GM12878 (cell line): ENCODE results near the gene MGLL. TPM values are rescaled to one million over a fixed set of nuclear protein-coding genes. Genes with fewer than 3 reads are reported as not detected.
A peak's percentile ranks its signal among the peaks of the same experiment; 100 is the strongest.

Source experiments
- ATAC-seq: fragments of 200-7000 bp; cut with Tn5 transposase; 3 replicates; pipeline ENCODE4 v1.9.1; 2020; ENCODE audit warnings: mild to moderate bottlenecking, moderate library complexity
- BruUV-seq: library from RNA; stranded (reverse); fragments of 400-500 nt; replicated peaks from 2 replicates; lab custom pipeline; 2021; lab: Mats Ljungman, UMichigan
- CTCF ChIA-PET: fragments of 300-600 bp; sonication (Branson Sonifier 250); formaldehyde crosslinking; extraction: SDS; loops from one replicate; lab custom pipeline; 2021; ENCODE audit warnings: inconsistent platforms; lab: Yijun Ruan, JAX
- POLR2A ChIA-PET: fragments of 350-600 bp; formaldehyde crosslinking; extraction: SDS; loops from one replicate; lab custom pipeline; 2021; ENCODE audit warnings: inconsistent platforms; lab: Charles Lee
- RAD21 ChIA-PET: fragments of 300-600 bp; sonication (Branson Sonifier 250); formaldehyde crosslinking; loops from one replicate; lab custom pipeline; 2023; ENCODE audit warnings: antibody characterized with exemption; ENCODE audit not compliant: unreplicated experiment; lab: Charles Lee
- SMC1A ChIA-PET: fragments of 300-600 bp; sonication (Branson Sonifier 250); formaldehyde crosslinking; loops from one replicate; lab custom pipeline; 2023; ENCODE audit not compliant: unreplicated experiment, uncharacterized antibody; lab: Charles Lee
- DNase-seq: peaks from one replicate; pipeline ENCODE4 v3.0.0-alpha.2; 2011; ENCODE audit warnings: low read depth, low spot score
- FAIRE-seq: peaks from 3 replicates; lab custom pipeline; 2011; peaks lifted over from hg19 to GRCh38; lab: Jason Lieb, UNC
- H2AFZ ChIP-seq: 2 replicates; pipeline ENCODE4 v1.6.0; 2011; ENCODE audit warnings: low read depth, low read length, control low read depth; ENCODE audit not compliant: control insufficient read depth
- H3K27ac ChIP-seq: 2 replicates; pipeline ENCODE4 v1.5.1; 2011; ENCODE audit warnings: control low read depth; ENCODE audit not compliant: control insufficient read depth, insufficient read depth
- H3K27me3 ChIP-seq, 2 experiments: replicated peaks in 1 of 2; 2 replicates each; pipeline versions ENCODE4 v1.6.0 to v1.6.1; 2011; ENCODE audit warnings: low read length in 1 of 2; ENCODE audit not compliant: control insufficient read depth in 2 of 2, insufficient read depth in 2 of 2
- H3K36me3 ChIP-seq, 2 experiments: 2 replicates each; pipeline ENCODE4 v1.5.1; 2011; ENCODE audit warnings: low read length in 1 of 2; ENCODE audit not compliant: control insufficient read depth in 2 of 2, insufficient read depth in 2 of 2
- H3K4me1 ChIP-seq: 2 replicates; pipeline ENCODE4 v1.6.1; 2011; ENCODE audit warnings: mild to moderate bottlenecking, low read length, moderate library complexity, mixed read lengths; ENCODE audit not compliant: control insufficient read depth, insufficient read depth
- H3K4me2 ChIP-seq: 2 replicates; pipeline ENCODE4 v1.6.0; 2011; ENCODE audit warnings: control low read depth; ENCODE audit not compliant: control insufficient read depth, insufficient read depth
- H3K4me3 ChIP-seq: fragments of 200-600 bp; sonication (generic); 2 replicates; pipeline ENCODE4 v1.5.1; 2016
- H3K79me2 ChIP-seq: 2 replicates; pipeline ENCODE4 v1.6.0; 2011; ENCODE audit warnings: low read length; ENCODE audit not compliant: control insufficient read depth, insufficient read depth
- H3K9ac ChIP-seq: 2 replicates; pipeline ENCODE4 v1.8.0; 2011; ENCODE audit warnings: low read length, control low read depth, mixed read lengths; ENCODE audit not compliant: control insufficient read depth, insufficient read depth
- H3K9me3 ChIP-seq: replicated peaks from 3 replicates; pipeline ENCODE4 v1.5.1; 2011; ENCODE audit warnings: mild to moderate bottlenecking, low read length; ENCODE audit not compliant: control insufficient read depth, insufficient read depth
- H4K20me1 ChIP-seq: 2 replicates; pipeline ENCODE4 v1.6.0; 2011; ENCODE audit not compliant: control insufficient read depth, insufficient read depth
- CBX5 ChIP-seq: sonication (generic); IDR thresholded peaks from 2 replicates; pipeline ENCODE4 v1.6.1; 2016; ENCODE audit warnings: low read depth, moderate library complexity, mild to moderate bottlenecking, inconsistent platforms
- CREB1 ChIP-seq: IDR thresholded peaks from 2 replicates; pipeline ENCODE4 v1.6.1; 2012; ENCODE audit warnings: low read depth, mild to moderate bottlenecking, inconsistent platforms
- FOS ChIP-seq: IDR thresholded peaks from 3 replicates; pipeline ENCODE4 v1.6.1; 2011; ENCODE audit warnings: borderline replicate concordance; ENCODE audit not compliant: insufficient read length; ENCODE audit errors: extremely low read depth
- FOXK2 ChIP-seq: fragments of 450-650 bp; IDR thresholded peaks from 2 replicates; pipeline ENCODE4 v1.6.1; 2017; ENCODE audit warnings: mild to moderate bottlenecking, moderate library complexity
- KLF5 ChIP-seq: fragments of 450-650 bp; IDR thresholded peaks from 2 replicates; pipeline ENCODE4 v1.6.1; 2014; ENCODE audit warnings: mild to moderate bottlenecking; ENCODE audit not compliant: partially characterized antibody
- MYC ChIP-seq: IDR thresholded peaks from 2 replicates; pipeline ENCODE4 v1.6.1; 2011; ENCODE audit warnings: mild to moderate bottlenecking, low read length, moderate library complexity, inconsistent platforms; ENCODE audit not compliant: insufficient read depth, insufficient replicate concordance, insufficient read length, severe bottlenecking
- NFIC ChIP-seq: IDR thresholded peaks from 2 replicates; pipeline ENCODE4 v1.6.1; 2012; ENCODE audit warnings: low read depth, mild to moderate bottlenecking, inconsistent platforms, low read length, moderate library complexity
- NRF1 ChIP-seq: conservative IDR thresholded peaks from 2 replicates; pipeline ENCODE4 v1.6.1; 2011; ENCODE audit warnings: mild to moderate bottlenecking, low read depth, low read length, improper control_type of control experiment
- PML ChIP-seq: IDR thresholded peaks from 2 replicates; pipeline ENCODE4 v1.6.1; 2012; ENCODE audit warnings: low read length, inconsistent platforms
- RELA ChIP-seq: fragments of 450-650 bp; IDR thresholded peaks from 2 replicates; pipeline ENCODE4 v1.8.0; 2014; ENCODE audit warnings: borderline replicate concordance; ENCODE audit not compliant: partially characterized antibody
- RFX5 ChIP-seq: IDR thresholded peaks from 2 replicates; pipeline ENCODE4 v1.6.1; 2011; ENCODE audit warnings: low read depth, low read length, improper control_type of control experiment
- SMC3 ChIP-seq: IDR thresholded peaks from 2 replicates; pipeline ENCODE4 v1.6.1; 2011; ENCODE audit warnings: low read length, improper control_type of control experiment, borderline replicate concordance
- TCF3 ChIP-seq: IDR thresholded peaks from 2 replicates; pipeline ENCODE4 v1.6.1; 2012; ENCODE audit warnings: low read depth, mild to moderate bottlenecking, low read length, borderline replicate concordance; ENCODE audit not compliant: insufficient read depth
- ZNF592 ChIP-seq: fragments of 450-650 bp; IDR thresholded peaks from 2 replicates; pipeline ENCODE4 v1.6.1; 2017; ENCODE audit warnings: mild to moderate bottlenecking, moderate library complexity
- ZSCAN29 ChIP-seq: fragments of 450-650 bp; IDR thresholded peaks from 2 replicates; pipeline ENCODE4 v1.6.1; 2017; ENCODE audit warnings: mild to moderate bottlenecking, moderate library complexity
- WGBS: methylation state at CpG from one replicate; pipeline ENCODE4 v1.1.6; 2016; ENCODE audit warnings: low lambda C conversion rate; ENCODE audit not compliant: insufficient replicate concordance, insufficient coverage; ENCODE audit errors: missing lambda C conversion rate; 5-methylcytosine and 5-hydroxymethylcytosine counted together
- in situ Hi-C: fragments of 300-500 bp; cut with MboI; formaldehyde crosslinking; loops from 9 replicates; pipeline ENCODE4 v1.14.3; 2018; ENCODE audit warnings: mixed read lengths
- intact Hi-C: fragments of 100-400 bp; cut with micrococcal nuclease; formaldehyde crosslinking; loops from one replicate; pipeline ENCODE4 v1.14.2; 2022; ENCODE audit not compliant: unreplicated experiment
- polyA plus RNA-seq, 11 experiments: library from polyadenylated mRNA; depleted of rRNA in 4 of 11; unstranded in 6 of 11; stranded (reverse) in 5 of 11; fragments of >200 nt; fragmentation: Nextera tagmentation in 4 of 11; fragmentation: Illumina TruSeq in 1 of 11; extraction: Ambion mirVana in 4 of 11; extraction: Trizol in 1 of 11; gene quantifications; 1 replicate in 1 of 11; 2 replicates in 10 of 11; pipeline versions ENCODE4 v1.2.1 to v1.2.3, GENCODE V29; 2011 to 2016; ENCODE audit warnings: inconsistent platforms in 2 of 11, missing spikeins in 2 of 11, low read depth in 1 of 11
- total RNA-seq, 4 experiments: library from RNA; depleted of rRNA in 3 of 4; stranded (reverse); fragments of >200 nt in 3 of 4; fragmentation: Illumina TruSeq in 1 of 4; extraction: Trizol in 1 of 4; gene quantifications; 2 replicates each; pipeline versions ENCODE4 v1.2.1 to v1.2.3, GENCODE V29; 2013 to 2021
- TF ChIP-seq, protein P1 (sequence below): fragments of 450-650 bp; formaldehyde crosslinking; IDR thresholded peaks from 2 replicates; pipeline ENCODE4 v1.5.0; 2022; ENCODE audit warnings: mild to moderate bottlenecking, missing genetic modification characterization

The MGLL gene
- total and polyA plus RNA-seq, 10 of the 15 experiments (the other 5 are each of a cell fraction or from before 2014, with no cell fraction given), result 44.9 to 177 (median 72.9) TPM

DNA sequence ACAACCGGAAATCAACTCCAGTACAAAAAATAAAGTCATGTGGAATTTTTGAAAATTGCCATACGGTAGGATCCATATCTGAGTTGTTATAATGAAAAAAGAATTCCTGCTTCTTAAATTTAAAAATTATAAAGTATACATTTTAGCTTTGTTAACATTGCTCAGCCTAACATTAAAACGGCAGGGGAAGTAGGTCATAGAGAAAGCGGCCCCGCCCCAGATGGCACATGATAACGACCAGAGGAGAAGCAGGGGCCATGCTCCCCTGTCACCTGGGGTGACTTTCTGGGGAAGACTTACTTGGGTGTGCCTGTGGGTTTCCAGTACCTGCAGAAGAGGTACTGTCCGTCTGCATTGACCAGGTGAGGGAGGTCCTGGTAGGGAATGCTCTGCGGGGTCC lies 921 bp downstream of the MGLL start:
- no peak for FAIRE-seq
- H2AFZ ChIP-seq, result peak overlapping the region; percentile 4; the same call in 1 of the 2 replicates
- H3K9me3 ChIP-seq, result no peaks in the 10 kb centered on the region; the same call in 2 of the 3 replicates
- ATAC-seq, result peak; percentile 70
- H4K20me1 ChIP-seq, result no peaks in the 10 kb centered on the region
- intact Hi-C loops, result loop anchor here (2.0 to 5.0 kb wide), 3 partner anchors 67 to 229 kb away; partner anchors contain the start of gene TPRA1
- in situ Hi-C loops, result no loop called here
- H3K27ac ChIP-seq, result peak overlapping the region; percentile 76
- SMC1A ChIA-PET, result interaction anchor here (0.8 to 11.5 kb wide), 22 partner anchors 8 to 225 kb away, joined by 3 to 116 read pairs (median 6); no protein-coding TSS in a partner anchor
- peaks cover 29% of the 10 kb centered on the region for H3K79me2 ChIP-seq
- no peak for DNase-seq
- no TSS peak for BruUV-seq
- POLR2A ChIA-PET, result interaction anchor here (0.6 to 5.2 kb wide), 16 partner anchors 8 to 234 kb away, joined by 3 to 55 read pairs (median 6); no protein-coding TSS in a partner anchor
- WGBS, result 11% methylated on average over 8 of the region's 8 CpGs
- peaks cover 3 to 9% of the 10 kb centered on the region in 2 experiments; a peak in 3 of 4 replicates for H3K36me3 ChIP-seq
- CTCF ChIA-PET, result interaction anchor here (0.7 to 7.8 kb wide), 17 partner anchors 10 to 324 kb away, joined by 3 to 73 read pairs (median 7); no protein-coding TSS in a partner anchor
- no peaks in the 10 kb centered on the region for H3K27me3 ChIP-seq
- RAD21 ChIA-PET, result interaction anchor here (0.6 to 6.2 kb wide), 17 partner anchors 8 to 224 kb away, joined by 3 to 91 read pairs (median 5); no protein-coding TSS in a partner anchor
- peak overlapping the region; percentile 95 for H3K4me3 ChIP-seq
- peak overlapping the region; percentile 81 for H3K4me2 ChIP-seq
- peak overlapping the region; percentile 82 for H3K9ac ChIP-seq
- H3K4me1 ChIP-seq, result peaks cover 7% of the 10 kb centered on the region
- TF ChIP-seq PML (no peak), RELA (no peak), CREB1 (no peak), MYC (no peak), NRF1 (no peak), ZSCAN29 (no peak), RFX5 (no peak), ZNF592 (peak; percentile 37; the same call in 1 of the 2 replicates), NFIC (no peak), FOXK2 (no peak), FOS (no peak), CBX5 (no peak), TCF3 (no peak), SMC3 (no peak), KLF5 (no peak)
- TF ChIP-seq, protein P1, sequence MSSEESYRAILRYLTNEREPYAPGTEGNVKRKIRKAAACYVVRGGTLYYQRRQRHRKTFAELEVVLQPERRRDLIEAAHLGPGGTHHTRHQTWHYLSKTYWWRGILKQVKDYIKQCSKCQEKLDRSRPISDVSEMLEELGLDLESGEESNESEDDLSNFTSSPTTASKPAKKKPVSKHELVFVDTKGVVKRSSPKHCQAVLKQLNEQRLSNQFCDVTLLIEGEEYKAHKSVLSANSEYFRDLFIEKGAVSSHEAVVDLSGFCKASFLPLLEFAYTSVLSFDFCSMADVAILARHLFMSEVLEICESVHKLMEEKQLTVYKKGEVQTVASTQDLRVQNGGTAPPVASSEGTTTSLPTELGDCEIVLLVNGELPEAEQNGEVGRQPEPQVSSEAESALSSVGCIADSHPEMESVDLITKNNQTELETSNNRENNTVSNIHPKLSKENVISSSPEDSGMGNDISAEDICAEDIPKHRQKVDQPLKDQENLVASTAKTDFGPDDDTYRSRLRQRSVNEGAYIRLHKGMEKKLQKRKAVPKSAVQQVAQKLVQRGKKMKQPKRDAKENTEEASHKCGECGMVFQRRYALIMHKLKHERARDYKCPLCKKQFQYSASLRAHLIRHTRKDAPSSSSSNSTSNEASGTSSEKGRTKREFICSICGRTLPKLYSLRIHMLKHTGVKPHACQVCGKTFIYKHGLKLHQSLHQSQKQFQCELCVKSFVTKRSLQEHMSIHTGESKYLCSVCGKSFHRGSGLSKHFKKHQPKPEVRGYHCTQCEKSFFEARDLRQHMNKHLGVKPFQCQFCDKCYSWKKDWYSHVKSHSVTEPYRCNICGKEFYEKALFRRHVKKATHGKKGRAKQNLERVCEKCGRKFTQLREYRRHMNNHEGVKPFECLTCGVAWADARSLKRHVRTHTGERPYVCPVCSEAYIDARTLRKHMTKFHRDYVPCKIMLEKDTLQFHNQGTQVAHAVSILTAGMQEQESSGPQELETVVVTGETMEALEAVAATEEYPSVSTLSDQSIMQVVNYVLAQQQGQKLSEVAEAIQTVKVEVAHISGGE, result no peak
